Kidney epithelial cell (primary cell): ENCODE measurements around the gene ERICH4. TPM values are rescaled to one million over a fixed set of nuclear protein-coding genes. Genes with fewer than 3 reads are reported as not detected.

ENCODE experiments used
- DNase-seq: peaks from one replicate; pipeline ENCODE4 v3.0.0-alpha.2; 2010; ENCODE audit warnings: low read depth
- H3K27me3 ChIP-seq: 2 replicates; pipeline ENCODE4 v1.6.0; 2011; ENCODE audit warnings: low read length; ENCODE audit not compliant: control insufficient read depth, insufficient read depth
- H3K36me3 ChIP-seq: 2 replicates; pipeline ENCODE4 v1.5.1; 2011; ENCODE audit warnings: low read length; ENCODE audit not compliant: control insufficient read depth, insufficient read depth
- H3K4me3 ChIP-seq: 2 replicates; pipeline ENCODE4 v1.5.1; 2011; ENCODE audit warnings: low read depth, mild to moderate bottlenecking, control low read depth, low read length
- CTCF ChIP-seq: IDR thresholded peaks from 2 replicates; pipeline ENCODE4 v1.5.1; 2011; ENCODE audit warnings: mild to moderate bottlenecking, moderate library complexity, low read length, control low read depth, inconsistent platforms; ENCODE audit not compliant: insufficient read depth, poor library complexity, severe bottlenecking
- total RNA-seq: library from RNA; depleted of rRNA; stranded (reverse); fragments of >200 nt; gene quantifications from 2 replicates; pipeline ENCODE4 v1.2.3, GENCODE V29; 2015

ERICH4 gene
- total RNA-seq, 1 donor from 2014 or later, result not detected

- H3K36me3 ChIP-seq, result no peaks in the 10 kb centered on the region
- no peak for DNase-seq
- no peaks in the 10 kb centered on the region for H3K27me3 ChIP-seq
- no peak overlapping the region for H3K4me3 ChIP-seq
- no peak for TF ChIP-seq CTCF
These were observed 978 bp downstream of the ERICH4 start for GRCh38 chr19:41443813-41444455.

GRCh38 chr19:41445575-41445974 lies 2.6 kb downstream of the ERICH4 start:
- H3K4me3 ChIP-seq, result no peak overlapping the region
- H3K27me3 ChIP-seq, result peaks cover 2% of the 10 kb centered on the region
- no peak for TF ChIP-seq CTCF
- no peak for DNase-seq
- no peaks in the 10 kb centered on the region for H3K36me3 ChIP-seq

- no peak for DNase-seq
- no peak overlapping the region for H3K4me3 ChIP-seq
- peaks cover 2% of the 10 kb centered on the region for H3K27me3 ChIP-seq
- H3K36me3 ChIP-seq, result no peaks in the 10 kb centered on the region
- no peak for TF ChIP-seq CTCF
These were observed 4.9 kb downstream of the ERICH4 start for GRCh38 chr19:41447732-41448332.

GRCh38 chr19:41449079-41449864 lies 6.3 kb downstream of the ERICH4 start:
- DNase-seq, result peak; percentile 18
- H3K36me3 ChIP-seq, result no peaks in the 10 kb centered on the region
- no peak overlapping the region for H3K4me3 ChIP-seq
- H3K27me3 ChIP-seq, result peaks cover 2% of the 10 kb centered on the region
- peak; percentile 99 for TF ChIP-seq CTCF

GRCh38 chr19:41449865-41450178 lies 6.9 kb downstream of the ERICH4 start:
- no peak overlapping the region for H3K4me3 ChIP-seq
- DNase-seq, result no peak
- TF ChIP-seq CTCF, result no peak
- peaks cover 2% of the 10 kb centered on the region for H3K27me3 ChIP-seq
- no peaks in the 10 kb centered on the region for H3K36me3 ChIP-seq
